SKM-1 treated with dmso at 0.1 percent for 144 hours (cell line): Measurements from ENCODE around the gene IDS.
"Not testable (repeated sequence)": the region's sequence is repeated elsewhere in the genome, so short reads cannot be mapped to it uniquely, and the experiment has no call there.

Experiments
- DNase-seq: peaks from one replicate; lab custom pipeline; 2025; ENCODE audit not compliant: unreplicated experiment; lab: John Stamatoyannopoulos, UW

IDS gene

GRCh38 chrX:149502923-149503322 is 2.2 kb downstream of the IDS start:
- not testable (repeated sequence) for DNase-seq

GRCh38 chrX:149499766-149500165 is 5.3 kb downstream of the IDS start:
- no peak for DNase-seq

GRCh38 chrX:149498767-149499166 is 6.3 kb downstream of the IDS start:
- DNase-seq: no peak

- DNase-seq: no peak
These were observed 7.5 kb downstream of the IDS start for GRCh38 chrX:149497626-149498025.

- no peak for DNase-seq
These were observed 8.1 kb downstream of the IDS start for GRCh38 chrX:149497054-149497453.

- no peak for DNase-seq
These were observed 9.5 kb downstream of the IDS start for GRCh38 chrX:149495573-149496071.

GRCh38 chrX:149494844-149495565 is 10.1 kb downstream of the IDS start:
- no peak for DNase-seq

GRCh38 chrX:149493567-149494562 is 11.2 kb downstream of the IDS start:
- DNase-seq: no peak

- no peak for DNase-seq
These were observed 13.3 kb downstream of the IDS start for GRCh38 chrX:149491812-149492211.

GRCh38 chrX:149490100-149490499 is 15.0 kb downstream of the IDS start:
- DNase-seq: no peak

GRCh38 chrX:149488411-149489052 is 16.6 kb downstream of the IDS start:
- DNase-seq: not testable (repeated sequence)

- not testable (repeated sequence) for DNase-seq
These were observed 17.1 kb downstream of the IDS start for GRCh38 chrX:149488008-149488407.

- no peak for DNase-seq
These were observed 17.8 kb downstream of the IDS start for GRCh38 chrX:149487292-149487691.

GRCh38 chrX:149476513-149476912 is 28.6 kb downstream of the IDS start:
- no peak for DNase-seq

- no peak for DNase-seq
These were observed 31.1 kb downstream of the IDS start for GRCh38 chrX:149473966-149474365.

GRCh38 chrX:149473092-149473491 is 32.0 kb downstream of the IDS start:
- no peak for DNase-seq

- no peak for DNase-seq
These were observed 32.5 kb downstream of the IDS start for GRCh38 chrX:149472625-149473024.

- no peak for DNase-seq
These were observed 33.7 kb downstream of the IDS start for GRCh38 chrX:149471397-149471796.

GRCh38 chrX:149470955-149471354 is 34.2 kb downstream of the IDS start:
- DNase-seq: peak; percentile 33

GRCh38 chrX:149469406-149469805 is 35.7 kb downstream of the IDS start:
- DNase-seq: no peak

- DNase-seq: no peak
These were observed 37.2 kb downstream of the IDS start for GRCh38 chrX:149467920-149468319.
